HFFc6 (cell line): ENCODE results near the gene RBMS3. TPM values are rescaled to one million over a fixed set of nuclear protein-coding genes. Genes with fewer than 3 reads are reported as not detected.

Experiments used
- DNase-seq: peaks from one replicate; pipeline ENCODE4 v3.0.0-alpha.2; 2018
- H3K27ac Mint-ChIP-seq: 2 replicates; pipeline ENCODE4 v1.8.0; 2020; ENCODE audit warnings: mild to moderate bottlenecking, mixed read lengths
- H3K27me3 Mint-ChIP-seq: 2 replicates; pipeline ENCODE4 v1.8.0; 2021; ENCODE audit warnings: mild to moderate bottlenecking, moderate library complexity, mixed read lengths; ENCODE audit not compliant: insufficient read depth
- H3K36me3 Mint-ChIP-seq: 2 replicates; pipeline ENCODE4 v1.8.0; 2021; ENCODE audit warnings: low read depth, mixed read lengths
- H3K4me1 Mint-ChIP-seq: 2 replicates; pipeline ENCODE4 v1.8.0; 2020; ENCODE audit warnings: low read depth, mixed read lengths
- H3K4me3 Mint-ChIP-seq: 2 replicates; pipeline ENCODE4 v1.8.0; 2020; ENCODE audit warnings: mild to moderate bottlenecking, moderate library complexity, mixed read lengths
- H3K9me3 Mint-ChIP-seq: 2 replicates; pipeline ENCODE4 v1.8.0; 2020; ENCODE audit warnings: mild to moderate bottlenecking, mixed read lengths
- CTCF ChIP-seq: fragments of 200-600 bp; sonication (generic); IDR thresholded peaks from 2 replicates; pipeline ENCODE4 v1.5.0; 2021; ENCODE audit warnings: antibody characterized with exemption, mild to moderate bottlenecking
- total RNA-seq, 6 experiments: library from RNA; stranded (reverse); fragmentation: NEBNext Ultra II Directional; extraction: Animal tissue kit (Norgen Biotek cat#: 25700); gene quantifications; 2 replicates in 1 of 6; 3 replicates in 5 of 6; pipeline ENCODE4 v1.2.3, GENCODE V29; 2021

Gene RBMS3
- total RNA-seq, 6 experiments from 2014 or later: 22.8 to 46.9 (median 39.4) TPM

DNA sequence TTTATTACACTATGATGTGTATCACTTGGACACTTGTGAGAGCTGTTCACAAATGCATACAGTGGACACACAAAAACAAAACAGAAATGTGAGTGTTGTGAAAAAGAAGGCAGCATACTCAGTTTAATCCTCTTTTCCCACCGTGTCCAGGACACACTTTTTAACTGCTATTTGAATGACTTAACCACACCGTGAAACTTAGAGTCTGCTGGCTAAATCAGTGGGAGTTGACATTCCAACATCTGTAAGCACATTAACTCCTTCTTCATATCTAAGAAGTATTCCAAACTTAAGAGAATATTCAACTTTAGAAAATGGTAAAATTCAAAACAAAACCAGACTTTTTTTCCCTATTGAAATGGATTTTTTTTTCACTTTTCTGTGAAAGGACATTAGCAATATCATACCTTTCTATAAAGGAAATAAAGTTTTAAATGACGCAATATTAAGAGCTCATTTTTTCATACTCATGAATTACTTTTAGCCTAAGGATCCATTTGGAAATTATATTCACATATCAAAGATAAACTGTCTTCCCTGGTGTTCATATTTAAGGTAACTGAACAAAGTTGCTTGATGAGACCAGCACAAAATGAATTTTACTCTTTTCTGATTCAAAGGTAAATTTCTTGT, 316.6 kb downstream of the RBMS3 start:
- no peak for TF ChIP-seq CTCF
- DNase-seq: no peak
- no peaks in the 10 kb centered on the region for H3K27me3 Mint-ChIP-seq
- peaks cover 33% of the 10 kb centered on the region for H3K4me1 Mint-ChIP-seq
- no peaks in the 10 kb centered on the region for H3K9me3 Mint-ChIP-seq
- H3K36me3 Mint-ChIP-seq: peaks cover 6% of the 10 kb centered on the region; the same call in 1 of the 2 replicates
- peak overlapping the region; percentile 55 for H3K4me3 Mint-ChIP-seq
- no peak overlapping the region for H3K27ac Mint-ChIP-seq

DNA sequence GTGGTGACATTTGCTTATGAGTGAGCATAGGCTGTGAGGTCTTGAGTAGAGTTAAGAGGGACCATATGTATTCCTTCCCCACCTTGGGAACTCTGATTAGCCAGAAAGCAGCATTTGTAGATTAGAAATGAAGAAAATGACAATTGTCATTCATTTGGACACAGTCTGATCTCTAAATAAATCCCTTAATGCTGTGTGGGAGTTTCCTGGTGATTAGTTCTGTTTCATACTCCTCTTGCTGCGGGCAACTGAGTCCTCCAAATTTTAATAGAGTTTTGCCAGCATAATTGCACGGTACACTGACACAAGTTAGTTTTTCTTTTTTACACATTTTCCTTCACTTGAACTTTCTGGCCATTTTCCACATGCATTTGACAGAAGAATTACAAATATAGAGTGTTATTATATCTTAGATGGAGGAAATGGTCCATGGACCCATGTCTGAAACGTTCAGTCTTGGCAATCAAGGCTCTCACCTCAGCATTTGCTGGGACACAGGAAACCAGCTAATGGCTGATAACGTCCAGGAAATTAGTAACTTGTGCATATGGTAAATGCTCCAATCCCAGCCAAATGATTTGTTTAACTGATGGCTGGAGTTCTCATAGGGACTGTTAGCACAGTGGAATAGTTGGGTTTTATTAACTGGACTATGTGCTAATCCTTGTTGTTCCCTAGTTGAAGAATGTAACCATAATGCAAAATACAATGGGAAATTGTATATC, 321.2 kb downstream of the RBMS3 start:
- Mint-ChIP-seq H3K9me3 (no peaks in the 10 kb centered on the region), H3K27me3 (no peaks in the 10 kb centered on the region), H3K36me3 (no peaks in the 10 kb centered on the region), H3K4me1 (peaks cover 28% of the 10 kb centered on the region), H3K4me3 (no peak overlapping the region), H3K27ac (no peak overlapping the region)
- DNase-seq: no peak
- TF ChIP-seq CTCF: no peak

- H3K27ac Mint-ChIP-seq: peak overlapping the region; percentile 67
- peak; percentile 37 for DNase-seq
- no peak for TF ChIP-seq CTCF
- no peak overlapping the region for H3K4me3 Mint-ChIP-seq
- H3K36me3 Mint-ChIP-seq: no peaks in the 10 kb centered on the region
- H3K27me3 Mint-ChIP-seq: no peaks in the 10 kb centered on the region
- no peaks in the 10 kb centered on the region for H3K9me3 Mint-ChIP-seq
- peaks cover 22% of the 10 kb centered on the region for H3K4me1 Mint-ChIP-seq
Measured at GRCh38 chr3:29605845-29606244, 325.0 kb downstream of the RBMS3 start.

GRCh38 chr3:29606416-29606815, 325.5 kb downstream of the RBMS3 start:
- no peak for TF ChIP-seq CTCF
- no peaks in the 10 kb centered on the region for H3K9me3 Mint-ChIP-seq
- no peaks in the 10 kb centered on the region for H3K27me3 Mint-ChIP-seq
- H3K4me3 Mint-ChIP-seq: no peak overlapping the region
- DNase-seq: no peak
- peaks cover 22% of the 10 kb centered on the region for H3K4me1 Mint-ChIP-seq
- H3K27ac Mint-ChIP-seq: peak overlapping the region; percentile 67
- H3K36me3 Mint-ChIP-seq: no peaks in the 10 kb centered on the region

DNA sequence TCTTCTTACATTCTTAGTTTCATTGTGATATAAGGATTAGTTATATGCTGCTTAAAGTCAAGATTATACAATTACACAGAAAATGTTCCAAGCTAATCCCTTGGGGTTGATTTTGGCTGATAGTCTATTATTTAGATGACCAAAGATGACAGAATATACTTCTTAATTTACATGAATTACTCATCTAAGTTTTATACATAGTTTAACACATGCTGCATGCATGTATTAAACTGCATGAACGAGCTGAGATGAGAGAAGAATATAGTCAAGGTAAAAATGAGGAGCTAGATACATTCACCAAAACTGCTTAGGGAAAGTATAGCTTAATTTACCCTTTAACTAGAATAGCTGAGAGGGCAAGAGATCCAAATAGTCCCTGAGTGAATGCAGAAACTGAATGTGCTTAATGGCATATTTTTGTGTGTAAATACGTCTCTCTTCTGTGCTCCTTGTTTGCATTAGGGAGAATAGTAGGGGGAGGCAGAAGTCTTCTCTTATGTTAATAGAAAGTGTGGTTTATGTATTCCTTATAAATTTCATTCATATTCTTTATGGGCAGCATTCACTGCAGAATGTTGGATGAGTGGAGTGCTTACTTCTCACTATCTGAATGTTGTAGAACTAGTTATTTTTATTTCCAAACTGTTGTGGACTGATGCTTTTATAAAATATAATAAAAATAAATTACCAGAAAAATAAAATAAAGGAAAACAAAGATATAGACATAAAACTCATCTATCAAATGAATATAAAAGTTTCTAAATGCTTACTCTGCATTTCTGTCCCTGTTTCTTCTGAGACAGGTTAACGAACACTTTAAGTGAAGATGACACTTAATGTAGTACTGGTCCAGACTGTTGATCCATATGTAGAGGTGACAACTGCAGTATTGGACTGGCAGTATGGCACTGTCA, 327.8 kb downstream of the RBMS3 start:
- TF ChIP-seq CTCF: no peak
- Mint-ChIP-seq H3K4me1 (peaks cover 18% of the 10 kb centered on the region), H3K4me3 (no peak overlapping the region), H3K27me3 (no peaks in the 10 kb centered on the region), H3K9me3 (no peaks in the 10 kb centered on the region), H3K36me3 (no peaks in the 10 kb centered on the region), H3K27ac (no peak overlapping the region)
- DNase-seq: no peak
